ENCODE measurements around the gene PRSS38.
"Not testable (repeated sequence)": the region's sequence is repeated elsewhere in the genome, so short reads cannot be mapped to it uniquely, and the experiment has no call there.

Gene PRSS38

GRCh38 chr1:227846265-227846858 is 30.9 kb downstream of the PRSS38 start:
- DNase-seq = no peak

DNA sequence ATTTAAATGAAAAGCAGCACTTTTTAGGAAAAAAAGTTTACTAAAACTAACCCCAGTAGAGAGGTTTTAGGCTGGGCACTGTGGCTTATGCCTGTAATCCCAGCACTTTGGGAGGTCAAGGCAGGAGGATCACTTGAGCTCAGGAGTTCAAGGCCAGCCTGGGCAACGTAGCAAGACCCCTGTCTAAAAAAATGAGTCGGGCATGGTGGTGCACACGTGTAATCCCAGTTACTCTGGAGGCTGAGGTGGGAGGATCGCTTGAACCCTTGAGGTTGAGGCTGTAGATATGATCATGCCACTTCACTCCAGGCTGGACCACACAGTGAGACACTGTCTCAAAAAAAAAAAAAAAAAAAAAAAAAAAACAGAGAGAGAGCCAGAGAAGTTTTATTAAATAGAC is 31.6 kb downstream of the PRSS38 start:
- not testable (repeated sequence) for DNase-seq

- DNase-seq = no peak
Measured at GRCh38 chr1:227848430-227848932, 33.0 kb downstream of the PRSS38 start.

DNA sequence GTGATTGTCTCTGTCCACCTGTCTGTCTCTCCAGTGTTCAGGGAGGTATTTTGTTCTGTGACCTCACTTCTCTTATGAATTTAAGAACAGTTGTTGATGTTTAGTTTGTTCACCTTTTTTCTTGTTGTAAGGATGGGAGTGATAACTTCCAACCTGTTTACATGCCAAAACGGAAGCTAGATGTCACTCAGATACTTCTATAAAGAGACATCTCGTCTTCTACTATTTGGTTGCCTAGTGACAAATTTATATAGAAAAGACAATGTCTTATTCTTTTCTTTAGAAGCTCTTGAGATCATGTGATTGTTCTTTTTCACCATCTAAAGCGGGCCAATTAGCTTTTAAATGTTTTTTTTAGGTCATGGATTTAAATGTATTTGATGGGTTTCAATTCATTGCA is 33.8 kb downstream of the PRSS38 start:
- DNase-seq = no peak

- DNase-seq = no peak
Measured at GRCh38 chr1:227854189-227854588, 38.7 kb downstream of the PRSS38 start.

DNA sequence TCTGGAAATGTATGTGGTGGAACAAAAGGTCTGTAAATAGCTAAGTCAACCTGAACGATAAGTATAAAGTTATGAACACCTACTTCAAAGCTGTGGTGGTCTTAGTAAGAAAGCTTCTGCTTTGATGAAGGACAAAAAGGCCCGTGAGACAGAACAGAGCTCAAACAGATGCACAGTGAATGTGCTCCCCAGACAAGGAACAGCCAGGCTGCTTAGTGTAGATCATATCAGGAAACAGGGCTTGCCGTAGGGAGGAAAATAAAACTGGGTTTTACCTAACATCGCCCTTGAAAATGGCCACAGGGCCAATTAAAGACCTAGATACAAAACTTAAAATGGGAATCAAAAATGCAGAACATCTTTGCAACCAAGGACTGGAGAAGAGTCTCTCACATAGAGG is 40.2 kb downstream of the PRSS38 start:
- no peak for DNase-seq

DNA sequence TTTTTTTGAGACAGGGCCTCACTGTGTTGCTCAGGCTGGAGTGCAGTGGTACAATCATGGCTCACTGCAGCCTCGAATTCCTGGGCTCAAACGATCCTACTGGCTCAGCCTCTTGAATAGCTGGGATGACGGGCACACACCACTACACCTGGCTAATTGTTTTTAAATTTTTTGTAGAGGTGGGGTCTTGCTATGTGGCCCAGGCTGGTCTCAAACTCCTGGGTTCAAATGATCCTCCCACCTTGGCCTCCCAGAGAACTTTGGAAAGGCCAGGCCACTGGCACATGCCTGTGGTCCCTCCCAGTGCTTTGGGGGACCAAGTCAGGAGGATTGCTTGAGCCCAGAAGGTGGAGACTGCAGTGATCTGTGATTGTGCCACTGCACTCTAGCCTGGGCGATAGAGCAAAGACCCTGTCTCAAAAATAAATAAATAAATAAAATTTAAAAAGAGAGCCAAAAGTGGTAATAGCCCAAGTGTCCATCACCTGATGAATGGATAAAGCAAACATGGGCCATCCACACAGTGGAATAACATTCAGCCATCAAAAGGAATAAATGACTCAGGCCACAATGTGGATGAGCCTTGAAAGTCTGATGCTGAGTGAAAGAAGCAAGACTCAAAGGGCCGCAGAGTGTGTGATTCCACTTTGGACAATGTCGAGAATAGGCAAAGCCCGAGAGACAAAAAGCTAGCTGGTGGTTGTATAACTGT is 40.8 kb downstream of the PRSS38 start:
- DNase-seq = no peak

GRCh38 chr1:227864882-227865281 is 49.4 kb downstream of the PRSS38 start:
- no peak for DNase-seq

DNA sequence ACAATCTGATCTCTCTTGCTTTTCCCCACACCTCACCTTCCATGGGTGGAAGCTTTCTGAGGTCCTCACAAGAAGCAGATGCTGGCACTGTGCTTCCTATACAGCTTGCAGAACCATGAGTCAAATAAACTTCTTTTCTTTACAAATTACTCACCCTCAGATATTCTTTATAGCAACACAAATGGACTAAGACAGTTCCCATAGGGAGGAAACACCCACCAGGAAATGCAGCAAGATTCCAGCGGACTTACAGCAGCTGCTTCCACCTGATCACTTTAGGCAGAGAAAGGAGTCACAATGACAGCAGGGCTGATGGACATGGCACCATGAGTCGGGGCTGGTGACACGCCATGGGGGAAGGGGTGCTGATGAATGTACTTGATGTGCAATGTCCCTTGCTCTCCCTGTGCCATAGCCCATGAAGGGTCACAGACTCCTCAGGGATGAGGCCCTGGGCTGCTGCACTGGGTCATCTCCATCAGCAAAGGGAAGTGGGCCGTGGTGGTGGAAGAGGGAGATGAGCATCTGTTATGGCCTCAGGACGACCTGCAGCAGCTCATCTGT is 53.9 kb downstream of the PRSS38 start:
- DNase-seq = no peak

- no peak for DNase-seq
Measured at GRCh38 chr1:227869851-227870305, 54.4 kb downstream of the PRSS38 start.

DNA sequence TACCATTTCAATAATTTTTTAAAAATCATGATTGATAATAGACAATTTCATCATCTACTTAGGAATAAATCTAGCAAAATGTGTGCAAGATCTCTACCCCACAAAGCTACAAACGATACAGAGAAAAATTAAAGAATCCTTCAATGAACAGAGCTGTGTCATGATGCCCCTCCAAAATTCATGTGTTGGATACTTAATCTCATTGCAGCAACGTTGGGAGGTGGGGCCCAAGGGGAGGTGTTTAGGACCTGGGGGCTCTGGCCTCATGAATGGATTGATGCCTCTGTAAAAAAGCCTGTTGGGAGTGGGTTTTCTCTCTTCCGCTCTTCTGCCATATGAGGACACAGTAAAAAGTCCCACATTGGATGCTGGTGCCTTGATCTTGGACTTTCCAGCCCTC is 54.9 kb downstream of the PRSS38 start:
- DNase-seq = no peak

DNA sequence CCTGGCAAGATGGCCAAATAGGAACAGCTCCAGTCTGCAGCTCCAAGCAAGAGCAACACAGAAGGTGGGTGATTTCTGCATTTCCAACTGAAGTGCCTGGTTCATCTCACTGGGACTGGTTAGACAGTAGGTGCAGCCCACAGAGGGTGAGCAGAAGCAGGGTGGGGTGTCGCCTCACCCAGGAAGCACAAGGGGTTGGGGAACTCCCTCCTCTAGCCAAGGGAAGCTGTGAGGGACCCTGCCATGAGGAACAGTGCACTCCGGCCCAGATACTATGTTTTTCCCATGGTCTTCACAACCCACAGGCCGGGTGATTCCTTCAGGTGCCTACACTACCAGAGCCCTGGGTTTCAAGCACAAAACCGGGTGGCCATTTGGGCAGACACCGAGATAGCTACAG is 56.4 kb downstream of the PRSS38 start:
- not testable (repeated sequence) for DNase-seq

DNA sequence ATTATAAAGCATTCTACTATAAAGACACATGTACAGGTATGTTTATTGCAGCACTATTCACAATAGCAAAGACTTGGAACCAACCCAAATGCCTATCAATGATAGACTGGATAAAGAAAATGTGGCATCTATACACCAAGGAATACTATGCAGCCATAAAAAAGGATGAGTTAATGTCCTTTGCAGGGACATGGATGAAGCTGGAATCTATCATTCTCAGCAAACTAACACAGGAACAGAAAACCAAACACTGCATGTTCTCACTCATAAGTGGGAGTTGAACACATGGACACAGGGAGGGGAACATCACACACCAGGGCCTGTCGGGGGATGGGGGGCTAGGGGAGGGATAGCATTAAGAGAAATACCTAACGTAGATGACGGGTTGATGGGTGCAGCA is 62.3 kb downstream of the PRSS38 start:
- not testable (repeated sequence) for DNase-seq

- DNase-seq = no peak
Measured at GRCh38 chr1:227880342-227880924, 65.0 kb downstream of the PRSS38 start.

GRCh38 chr1:227883073-227883520 is 67.6 kb downstream of the PRSS38 start:
- no peak for DNase-seq

DNA sequence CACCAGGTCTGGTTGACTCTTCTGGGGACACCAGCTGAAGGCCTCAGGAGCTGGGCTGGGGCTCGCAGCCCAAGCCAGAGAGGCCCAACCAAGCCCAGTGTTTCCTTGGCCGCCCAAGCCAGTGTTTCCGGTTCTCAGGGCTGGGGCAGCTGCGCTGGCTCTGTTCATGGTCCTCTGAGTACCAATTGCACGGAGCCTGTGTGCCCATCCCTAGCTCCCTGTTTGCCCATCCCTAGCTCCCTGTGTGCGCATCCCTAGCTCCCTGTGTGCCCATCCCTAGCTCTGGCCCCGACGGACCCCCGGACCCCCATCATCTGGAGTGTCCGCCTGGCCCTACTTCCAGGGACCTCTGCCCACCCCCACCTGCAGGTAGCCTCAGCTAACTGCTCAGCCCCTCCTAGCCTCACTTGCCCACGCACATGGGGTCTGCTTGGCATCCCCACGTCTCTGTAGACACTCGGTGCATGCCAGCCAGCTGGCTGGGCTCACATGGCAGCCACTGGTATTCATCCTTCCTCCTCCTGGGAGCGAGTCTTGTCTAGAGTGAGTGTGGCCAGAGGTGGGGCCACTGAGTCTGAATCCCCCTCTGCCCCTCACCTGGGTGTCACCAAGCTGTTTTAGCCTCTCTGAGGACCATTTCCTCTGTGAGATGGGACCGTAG is 68.3 kb downstream of the PRSS38 start:
- no peak for DNase-seq

- no peak for DNase-seq
Measured at GRCh38 chr1:227884370-227885134, 69.1 kb downstream of the PRSS38 start.

DNA sequence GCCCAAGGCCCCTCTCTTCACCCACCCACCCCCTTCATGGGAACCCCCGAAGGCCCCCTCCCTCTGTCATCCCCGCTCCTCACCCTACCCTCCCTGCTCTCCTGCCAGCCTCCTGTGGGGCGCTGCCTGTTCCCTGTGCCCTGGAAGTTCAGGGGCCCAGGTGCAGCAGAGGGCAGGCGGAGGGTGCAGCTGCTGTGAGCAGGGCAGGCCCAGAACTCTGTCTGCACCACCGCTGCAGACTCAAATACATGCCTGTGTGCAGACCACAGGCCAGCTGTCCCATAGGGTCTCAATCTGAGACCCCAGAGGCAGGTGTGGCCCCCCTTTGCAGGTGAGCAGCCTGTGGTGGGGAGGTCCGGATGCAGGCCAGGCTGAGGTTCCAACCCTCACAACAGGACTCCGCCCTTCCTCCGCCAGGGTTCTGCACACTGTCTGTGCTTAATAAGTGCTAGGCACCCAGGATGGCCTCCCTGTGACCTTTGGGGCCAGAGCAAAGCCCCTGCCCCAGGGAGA is 69.7 kb downstream of the PRSS38 start:
- no peak for DNase-seq

DNA sequence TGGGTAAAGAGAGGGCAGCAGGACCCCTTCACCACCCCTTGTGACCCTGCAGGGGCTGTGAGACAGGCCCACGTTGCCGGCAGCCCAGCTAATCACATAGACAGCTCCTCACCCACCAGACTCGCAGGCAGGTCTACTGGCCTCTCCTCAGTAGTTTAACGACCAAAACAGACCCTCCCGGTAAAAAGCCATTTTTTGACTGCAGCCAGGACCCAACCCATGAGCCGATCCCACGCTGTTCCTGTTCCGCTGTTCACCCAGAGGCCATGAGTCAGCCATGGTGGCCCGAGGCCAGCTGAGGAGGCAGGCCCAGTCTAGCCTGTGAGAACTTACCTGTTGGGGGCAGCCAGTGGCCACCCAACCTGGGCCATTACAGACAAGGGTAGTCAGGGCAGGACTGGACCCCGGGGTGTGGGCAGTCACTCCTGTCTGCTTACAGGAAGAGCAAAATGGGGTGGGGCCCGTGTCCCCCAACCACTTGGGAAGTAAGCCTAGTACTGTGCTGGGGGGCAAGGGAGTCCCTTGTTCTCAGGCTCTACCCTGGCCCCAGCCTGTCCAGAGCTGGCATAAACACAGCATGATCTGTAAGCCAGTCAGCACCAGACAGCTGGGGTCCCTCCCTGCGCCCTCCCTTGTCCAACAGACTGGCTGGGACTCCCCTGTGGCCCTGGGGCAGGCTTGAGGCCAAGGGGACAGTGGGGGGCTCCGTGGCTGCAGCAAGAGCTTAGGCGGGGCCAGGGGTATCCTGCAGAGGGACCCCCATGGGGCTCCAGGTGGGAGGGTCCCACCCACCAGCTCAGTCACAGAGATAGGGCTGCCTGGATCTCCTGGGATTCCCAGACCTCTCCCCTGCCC is 70.4 kb downstream of the PRSS38 start:
- DNase-seq = no peak

DNA sequence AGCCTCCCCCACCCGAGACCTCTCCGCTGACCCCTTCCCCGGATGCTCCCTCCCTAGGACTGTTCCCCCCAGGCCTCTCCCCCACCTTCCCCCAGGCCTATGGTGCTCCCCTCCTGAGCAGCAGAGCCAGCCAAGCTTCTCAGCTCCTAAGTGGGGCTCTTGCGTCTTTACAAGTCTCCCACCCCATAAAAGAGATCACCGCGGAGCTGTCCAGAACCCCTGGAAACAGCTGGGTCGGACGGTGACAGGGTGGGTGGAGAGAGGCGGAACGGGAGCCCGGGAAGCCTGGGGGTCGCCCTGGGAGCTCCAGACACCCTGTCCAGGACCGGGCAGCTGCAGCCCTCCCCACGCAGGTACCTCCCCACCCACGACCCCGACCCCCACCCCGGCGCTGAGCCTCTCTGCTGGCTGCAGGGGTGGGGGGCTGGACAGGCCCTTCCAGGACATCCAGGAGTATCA is 71.1 kb downstream of the PRSS38 start:
- no peak for DNase-seq

Measured in NCI-H1930 (cell line).